Measurements from ENCODE around the gene FAM117B.

The FAM117B gene

GRCh38 chr2:202609381-202610145, 25.2 kb upstream of the FAM117B start:
- Histone ChIP-seq H3K27ac (ENCODE audit: insufficient read depth, low read length, poor library complexity, severe bottlenecking) (no peak overlapping the region), H3K27me3 (replicated peaks; ENCODE audit: control insufficient read depth, insufficient read depth, low read length, poor library complexity, severe bottlenecking) (no peaks in the 10 kb centered on the region), H3K4me1 (ENCODE audit: control insufficient read depth, insufficient read depth, low read length, poor library complexity, severe bottlenecking) (no peaks in the 10 kb centered on the region), H3K4me3 (ENCODE audit: insufficient read depth, low read depth, low read length, poor library complexity, severe bottlenecking) (no peak overlapping the region), H3K36me3 (ENCODE audit: control insufficient read depth, insufficient read depth, low read length) (no peaks in the 10 kb centered on the region), H3K9me3 (ENCODE audit: control insufficient read depth, low read length) (no peaks in the 10 kb centered on the region)
- DNase-seq, result no peak

GRCh38 chr2:202610380-202610779, 24.4 kb upstream of the FAM117B start:
- Histone ChIP-seq H3K36me3 (ENCODE audit: control insufficient read depth, insufficient read depth, low read length) (no peaks in the 10 kb centered on the region), H3K9me3 (ENCODE audit: control insufficient read depth, low read length) (no peaks in the 10 kb centered on the region), H3K27me3 (replicated peaks; ENCODE audit: control insufficient read depth, insufficient read depth, low read length, poor library complexity, severe bottlenecking) (no peaks in the 10 kb centered on the region), H3K27ac (ENCODE audit: insufficient read depth, low read length, poor library complexity, severe bottlenecking) (no peak overlapping the region), H3K4me3 (ENCODE audit: insufficient read depth, low read depth, low read length, poor library complexity, severe bottlenecking) (no peak overlapping the region), H3K4me1 (ENCODE audit: control insufficient read depth, insufficient read depth, low read length, poor library complexity, severe bottlenecking) (no peaks in the 10 kb centered on the region)
- no peak for DNase-seq

- Histone ChIP-seq H3K36me3 (ENCODE audit: control insufficient read depth, insufficient read depth, low read length) (no peaks in the 10 kb centered on the region), H3K9me3 (ENCODE audit: control insufficient read depth, low read length) (no peaks in the 10 kb centered on the region), H3K4me1 (ENCODE audit: control insufficient read depth, insufficient read depth, low read length, poor library complexity, severe bottlenecking) (no peaks in the 10 kb centered on the region), H3K27ac (ENCODE audit: insufficient read depth, low read length, poor library complexity, severe bottlenecking) (no peak overlapping the region), H3K4me3 (ENCODE audit: insufficient read depth, low read depth, low read length, poor library complexity, severe bottlenecking) (no peak overlapping the region), H3K27me3 (replicated peaks; ENCODE audit: control insufficient read depth, insufficient read depth, low read length, poor library complexity, severe bottlenecking) (no peaks in the 10 kb centered on the region)
- no peak for DNase-seq
Measured at GRCh38 chr2:202612145-202612544, 22.6 kb upstream of the FAM117B start.

GRCh38 chr2:202613479-202613878, 21.3 kb upstream of the FAM117B start:
- Histone ChIP-seq H3K27ac (ENCODE audit: insufficient read depth, low read length, poor library complexity, severe bottlenecking) (no peak overlapping the region), H3K4me1 (ENCODE audit: control insufficient read depth, insufficient read depth, low read length, poor library complexity, severe bottlenecking) (no peaks in the 10 kb centered on the region), H3K9me3 (ENCODE audit: control insufficient read depth, low read length) (no peaks in the 10 kb centered on the region), H3K36me3 (ENCODE audit: control insufficient read depth, insufficient read depth, low read length) (no peaks in the 10 kb centered on the region), H3K27me3 (replicated peaks; ENCODE audit: control insufficient read depth, insufficient read depth, low read length, poor library complexity, severe bottlenecking) (no peaks in the 10 kb centered on the region), H3K4me3 (ENCODE audit: insufficient read depth, low read depth, low read length, poor library complexity, severe bottlenecking) (no peak overlapping the region)
- no peak for DNase-seq

GRCh38 chr2:202624133-202624532, 10.6 kb upstream of the FAM117B start:
- H3K9me3 ChIP-seq (ENCODE audit: control insufficient read depth, low read length), result no peaks in the 10 kb centered on the region
- H3K4me3 ChIP-seq (ENCODE audit: insufficient read depth, low read depth, low read length, poor library complexity, severe bottlenecking), result no peak overlapping the region
- no peak for DNase-seq
- no peak overlapping the region for H3K27ac ChIP-seq (ENCODE audit: insufficient read depth, low read length, poor library complexity, severe bottlenecking)
- peaks cover 3% of the 10 kb centered on the region for H3K4me1 ChIP-seq (ENCODE audit: control insufficient read depth, insufficient read depth, low read length, poor library complexity, severe bottlenecking)
- H3K27me3 ChIP-seq (replicated peaks; ENCODE audit: control insufficient read depth, insufficient read depth, low read length, poor library complexity, severe bottlenecking), result no peaks in the 10 kb centered on the region
- H3K36me3 ChIP-seq (ENCODE audit: control insufficient read depth, insufficient read depth, low read length), result no peaks in the 10 kb centered on the region

- H3K4me3 ChIP-seq (ENCODE audit: insufficient read depth, low read depth, low read length, poor library complexity, severe bottlenecking), result no peak overlapping the region
- no peaks in the 10 kb centered on the region for H3K9me3 ChIP-seq (ENCODE audit: control insufficient read depth, low read length)
- H3K4me1 ChIP-seq (ENCODE audit: control insufficient read depth, insufficient read depth, low read length, poor library complexity, severe bottlenecking), result peaks cover 3% of the 10 kb centered on the region
- H3K27ac ChIP-seq (ENCODE audit: insufficient read depth, low read length, poor library complexity, severe bottlenecking), result no peak overlapping the region
- no peak for DNase-seq
- no peaks in the 10 kb centered on the region for H3K27me3 ChIP-seq (replicated peaks; ENCODE audit: control insufficient read depth, insufficient read depth, low read length, poor library complexity, severe bottlenecking)
- no peaks in the 10 kb centered on the region for H3K36me3 ChIP-seq (ENCODE audit: control insufficient read depth, insufficient read depth, low read length)
Measured at GRCh38 chr2:202627042-202627441, 7.7 kb upstream of the FAM117B start.

GRCh38 chr2:202628646-202629198, 6.0 kb upstream of the FAM117B start:
- no peaks in the 10 kb centered on the region for H3K36me3 ChIP-seq (ENCODE audit: control insufficient read depth, insufficient read depth, low read length)

GRCh38 chr2:202632682-202633290, 2.0 kb upstream of the FAM117B start:
- Histone ChIP-seq H3K27ac (ENCODE audit: insufficient read depth, low read length, poor library complexity, severe bottlenecking) (no peak overlapping the region), H3K27me3 (replicated peaks; ENCODE audit: control insufficient read depth, insufficient read depth, low read length, poor library complexity, severe bottlenecking) (no peaks in the 10 kb centered on the region), H3K4me1 (ENCODE audit: control insufficient read depth, insufficient read depth, low read length, poor library complexity, severe bottlenecking) (no peaks in the 10 kb centered on the region), H3K36me3 (ENCODE audit: control insufficient read depth, insufficient read depth, low read length) (no peaks in the 10 kb centered on the region), H3K9me3 (ENCODE audit: control insufficient read depth, low read length) (no peaks in the 10 kb centered on the region), H3K4me3 (ENCODE audit: insufficient read depth, low read depth, low read length, poor library complexity, severe bottlenecking) (no peak overlapping the region)
- DNase-seq, result no peak

More at GRCh38 chr2:202628646-202629198, 6.0 kb upstream of the FAM117B start:
- no peaks in the 10 kb centered on the region for H3K27me3 ChIP-seq (replicated peaks; ENCODE audit: control insufficient read depth, insufficient read depth, low read length, poor library complexity, severe bottlenecking)
- H3K4me1 ChIP-seq (ENCODE audit: control insufficient read depth, insufficient read depth, low read length, poor library complexity, severe bottlenecking), result peaks cover 3% of the 10 kb centered on the region
- H3K4me3 ChIP-seq (ENCODE audit: insufficient read depth, low read depth, low read length, poor library complexity, severe bottlenecking), result no peak overlapping the region
- DNase-seq, result no peak
- H3K27ac ChIP-seq (ENCODE audit: insufficient read depth, low read length, poor library complexity, severe bottlenecking), result no peak overlapping the region
- H3K9me3 ChIP-seq (ENCODE audit: control insufficient read depth, low read length), result no peaks in the 10 kb centered on the region

- no peaks in the 10 kb centered on the region for H3K27me3 ChIP-seq (replicated peaks; ENCODE audit: control insufficient read depth, insufficient read depth, low read length, poor library complexity, severe bottlenecking)
- no peak overlapping the region for H3K27ac ChIP-seq (ENCODE audit: insufficient read depth, low read length, poor library complexity, severe bottlenecking)
- no peak overlapping the region for H3K4me3 ChIP-seq (ENCODE audit: insufficient read depth, low read depth, low read length, poor library complexity, severe bottlenecking)
- DNase-seq, result no peak
- H3K9me3 ChIP-seq (ENCODE audit: control insufficient read depth, low read length), result no peaks in the 10 kb centered on the region
- no peaks in the 10 kb centered on the region for H3K36me3 ChIP-seq (ENCODE audit: control insufficient read depth, insufficient read depth, low read length)
- H3K4me1 ChIP-seq (ENCODE audit: control insufficient read depth, insufficient read depth, low read length, poor library complexity, severe bottlenecking), result peaks cover 3% of the 10 kb centered on the region
Measured at GRCh38 chr2:202633470-202633869, 1.3 kb upstream of the FAM117B start.
